Parathyroid adenoma (tissue), 2 donors: ENCODE data around the gene OLFML1.
A peak's percentile ranks its signal among the peaks of the same experiment; 100 is the strongest.
"Not testable (repeated sequence)": the region's sequence is repeated elsewhere in the genome, so short reads cannot be mapped to it uniquely, and the experiment has no call there.

Experiments
- H2AFZ ChIP-seq: fragments of 300-600 bp; sonication (generic); one replicate; pipeline ENCODE4 v1.7.0; 2017; ENCODE audit warnings: antibody characterized with exemption, mild to moderate bottlenecking
- H3K27ac ChIP-seq: fragments of 300-600 bp; sonication (generic); one replicate; pipeline ENCODE4 v1.7.0; 2017
- H3K27me3 ChIP-seq: fragments of 300-600 bp; sonication (generic); one replicate; pipeline ENCODE4 v1.7.0; 2017; ENCODE audit warnings: low read length; ENCODE audit not compliant: control insufficient read depth, insufficient read depth
- H3K36me3 ChIP-seq: fragments of 300-600 bp; sonication (generic); one replicate; pipeline ENCODE4 v1.7.0; 2017; ENCODE audit warnings: low read length; ENCODE audit not compliant: control insufficient read depth, insufficient read depth
- H3K4me1 ChIP-seq: fragments of 300-600 bp; sonication (generic); one replicate; pipeline ENCODE4 v1.7.0; 2017; ENCODE audit warnings: control low read depth
- H3K4me2 ChIP-seq: fragments of 300-600 bp; sonication (generic); one replicate; pipeline ENCODE4 v1.7.0; 2017; ENCODE audit warnings: low read length
- H3K4me3 ChIP-seq: fragments of 300-600 bp; sonication (generic); one replicate; pipeline ENCODE4 v1.7.0; 2017; ENCODE audit warnings: low read depth, low read length
- H3K79me2 ChIP-seq: fragments of 300-600 bp; sonication (generic); one replicate; pipeline ENCODE4 v1.7.0; 2017; ENCODE audit warnings: control low read depth
- H3K9ac ChIP-seq: fragments of 300-600 bp; sonication (generic); one replicate; pipeline ENCODE4 v1.7.0; 2017; ENCODE audit warnings: mild to moderate bottlenecking
- H3K9me3 ChIP-seq: fragments of 300-600 bp; sonication (generic); one replicate; pipeline ENCODE4 v1.7.0; 2017; ENCODE audit warnings: low read length; ENCODE audit not compliant: control insufficient read depth
- TF ChIP-seq, protein P1 (sequence below): fragments of 300-600 bp; sonication (generic); IDR thresholded peaks from one replicate; pipeline ENCODE4 v1.7.0; 2017; ENCODE audit warnings: antibody characterized with exemption, mild to moderate bottlenecking
- donor health status: primary hyperparathyroidism.

OLFML1 gene

DNA sequence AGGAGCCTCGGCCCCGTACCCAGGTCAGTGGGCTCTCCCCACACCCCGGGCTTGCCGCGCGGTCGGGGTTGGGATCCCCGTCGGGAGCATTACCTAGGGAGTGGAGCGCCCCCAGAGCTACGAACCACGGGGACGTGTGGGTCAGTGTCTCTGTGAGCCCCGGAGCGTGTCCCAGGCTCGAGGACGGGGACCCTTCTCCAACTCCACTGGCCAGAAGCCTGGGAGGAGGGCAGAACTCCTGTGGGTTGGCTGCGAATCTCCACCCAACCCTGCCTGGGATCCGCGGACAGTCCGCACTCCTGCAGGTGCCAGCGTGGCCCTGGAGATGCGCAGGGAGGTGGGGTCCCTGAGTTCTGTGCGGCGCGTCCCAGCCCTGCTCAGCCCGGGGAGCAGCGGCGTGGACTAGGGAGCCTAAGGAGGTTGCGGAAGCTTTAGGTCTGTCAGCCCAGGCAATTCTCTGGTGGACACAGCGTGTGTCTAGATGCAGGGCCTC is 28.8 kb downstream of the OLFML1 start:
- no peaks in the 10 kb centered on the region for H3K27me3 ChIP-seq
- peak overlapping the region; percentile 97 for H3K4me2 ChIP-seq
- peak overlapping the region; percentile 68 for H3K4me3 ChIP-seq
- peaks cover 18% of the 10 kb centered on the region for H3K4me1 ChIP-seq
- peak overlapping the region; percentile 98 for H3K27ac ChIP-seq
- TF ChIP-seq, protein P1, sequence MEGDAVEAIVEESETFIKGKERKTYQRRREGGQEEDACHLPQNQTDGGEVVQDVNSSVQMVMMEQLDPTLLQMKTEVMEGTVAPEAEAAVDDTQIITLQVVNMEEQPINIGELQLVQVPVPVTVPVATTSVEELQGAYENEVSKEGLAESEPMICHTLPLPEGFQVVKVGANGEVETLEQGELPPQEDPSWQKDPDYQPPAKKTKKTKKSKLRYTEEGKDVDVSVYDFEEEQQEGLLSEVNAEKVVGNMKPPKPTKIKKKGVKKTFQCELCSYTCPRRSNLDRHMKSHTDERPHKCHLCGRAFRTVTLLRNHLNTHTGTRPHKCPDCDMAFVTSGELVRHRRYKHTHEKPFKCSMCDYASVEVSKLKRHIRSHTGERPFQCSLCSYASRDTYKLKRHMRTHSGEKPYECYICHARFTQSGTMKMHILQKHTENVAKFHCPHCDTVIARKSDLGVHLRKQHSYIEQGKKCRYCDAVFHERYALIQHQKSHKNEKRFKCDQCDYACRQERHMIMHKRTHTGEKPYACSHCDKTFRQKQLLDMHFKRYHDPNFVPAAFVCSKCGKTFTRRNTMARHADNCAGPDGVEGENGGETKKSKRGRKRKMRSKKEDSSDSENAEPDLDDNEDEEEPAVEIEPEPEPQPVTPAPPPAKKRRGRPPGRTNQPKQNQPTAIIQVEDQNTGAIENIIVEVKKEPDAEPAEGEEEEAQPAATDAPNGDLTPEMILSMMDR = no peak
- H3K79me2 ChIP-seq = no peaks in the 10 kb centered on the region
- H3K36me3 ChIP-seq = no peaks in the 10 kb centered on the region
- peak overlapping the region; percentile 46 for H3K9ac ChIP-seq
- no peaks in the 10 kb centered on the region for H3K9me3 ChIP-seq
- peak overlapping the region; percentile 90 for H2AFZ ChIP-seq

DNA sequence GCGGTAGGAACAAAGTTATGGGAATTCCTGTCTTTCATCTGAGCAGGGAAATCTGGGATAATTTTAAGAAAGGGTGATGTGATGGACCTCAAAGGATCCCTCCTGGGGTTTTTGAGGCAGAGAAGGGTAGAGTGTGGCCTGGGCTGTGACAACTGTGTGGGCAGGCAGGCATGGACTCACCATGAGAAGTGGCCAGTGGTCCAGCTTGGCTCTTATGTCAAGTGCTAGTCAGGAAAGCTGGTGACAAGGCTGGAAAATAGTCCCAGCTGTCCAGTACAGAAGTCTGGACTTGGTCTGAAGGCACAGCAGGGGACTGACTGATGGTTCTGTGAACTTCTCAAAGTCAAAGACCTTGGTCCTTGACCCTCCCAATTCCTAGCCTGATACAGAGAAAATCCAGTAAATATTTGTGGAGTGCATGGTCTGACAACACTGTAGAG is 30.2 kb downstream of the OLFML1 start:
- H3K27me3 ChIP-seq = no peaks in the 10 kb centered on the region
- no peak overlapping the region for H3K4me3 ChIP-seq
- no peak overlapping the region for H3K9ac ChIP-seq
- TF ChIP-seq, protein P1 = no peak
- peaks cover 18% of the 10 kb centered on the region for H3K4me1 ChIP-seq
- H3K9me3 ChIP-seq = no peaks in the 10 kb centered on the region
- H3K36me3 ChIP-seq = no peaks in the 10 kb centered on the region
- no peak overlapping the region for H3K27ac ChIP-seq
- H3K4me2 ChIP-seq = no peak overlapping the region
- H2AFZ ChIP-seq = no peak overlapping the region
- no peaks in the 10 kb centered on the region for H3K79me2 ChIP-seq

DNA sequence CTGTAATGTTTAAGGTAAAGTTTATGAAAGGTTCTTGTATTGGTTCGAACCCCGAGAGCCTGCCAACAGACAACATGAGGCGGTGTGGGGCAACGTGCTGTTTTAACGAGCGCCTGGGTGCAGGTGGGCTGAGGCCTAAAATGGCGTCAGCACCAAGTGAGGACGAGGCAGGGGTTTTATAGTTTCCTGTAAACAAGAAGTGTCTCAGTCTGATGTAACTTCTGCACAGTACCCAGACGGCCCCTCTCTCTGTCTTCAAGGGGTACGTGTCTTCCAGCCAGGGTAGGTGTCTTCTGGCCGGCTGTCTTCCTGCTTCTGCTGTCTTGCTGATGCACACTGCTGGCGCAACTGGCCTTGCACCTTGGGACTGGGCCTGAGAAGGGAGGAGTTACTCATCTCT is 31.2 kb downstream of the OLFML1 start:
- peaks cover 19% of the 10 kb centered on the region for H3K4me1 ChIP-seq
- no peaks in the 10 kb centered on the region for H3K79me2 ChIP-seq
- H3K4me2 ChIP-seq = no peak overlapping the region
- TF ChIP-seq, protein P1 = no peak
- no peak overlapping the region for H2AFZ ChIP-seq
- no peak overlapping the region for H3K27ac ChIP-seq
- no peak overlapping the region for H3K9ac ChIP-seq
- H3K4me3 ChIP-seq = no peak overlapping the region
- no peaks in the 10 kb centered on the region for H3K36me3 ChIP-seq
- no peaks in the 10 kb centered on the region for H3K9me3 ChIP-seq
- H3K27me3 ChIP-seq = no peaks in the 10 kb centered on the region

DNA sequence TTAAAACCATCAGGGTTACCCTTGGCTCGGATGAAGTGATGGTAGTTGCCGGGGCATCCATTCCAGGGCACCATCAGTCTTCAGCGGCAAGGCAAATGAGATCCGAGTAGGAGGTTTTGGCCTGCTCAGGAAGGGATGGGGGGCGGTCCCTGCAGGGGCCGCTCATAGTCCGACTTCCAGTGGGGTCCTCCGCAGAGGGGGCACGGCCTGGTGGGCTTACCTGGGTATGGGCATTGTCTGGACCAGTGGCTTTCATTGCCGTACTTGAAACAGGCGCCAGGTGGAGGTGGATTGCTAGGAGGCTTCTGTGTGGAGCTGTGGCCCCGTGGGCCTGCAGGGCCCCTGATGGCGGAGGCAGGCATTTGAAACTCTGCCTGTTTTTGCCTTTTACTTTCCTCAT is 32.4 kb downstream of the OLFML1 start:
- H3K27ac ChIP-seq, H3K9me3 ChIP-seq, H3K27me3 ChIP-seq, H3K36me3 ChIP-seq, H3K79me2 ChIP-seq, H3K9ac ChIP-seq, H3K4me3 ChIP-seq, H3K4me1 ChIP-seq, H2AFZ ChIP-seq, H3K4me2 ChIP-seq: not testable (repeated sequence)

DNA sequence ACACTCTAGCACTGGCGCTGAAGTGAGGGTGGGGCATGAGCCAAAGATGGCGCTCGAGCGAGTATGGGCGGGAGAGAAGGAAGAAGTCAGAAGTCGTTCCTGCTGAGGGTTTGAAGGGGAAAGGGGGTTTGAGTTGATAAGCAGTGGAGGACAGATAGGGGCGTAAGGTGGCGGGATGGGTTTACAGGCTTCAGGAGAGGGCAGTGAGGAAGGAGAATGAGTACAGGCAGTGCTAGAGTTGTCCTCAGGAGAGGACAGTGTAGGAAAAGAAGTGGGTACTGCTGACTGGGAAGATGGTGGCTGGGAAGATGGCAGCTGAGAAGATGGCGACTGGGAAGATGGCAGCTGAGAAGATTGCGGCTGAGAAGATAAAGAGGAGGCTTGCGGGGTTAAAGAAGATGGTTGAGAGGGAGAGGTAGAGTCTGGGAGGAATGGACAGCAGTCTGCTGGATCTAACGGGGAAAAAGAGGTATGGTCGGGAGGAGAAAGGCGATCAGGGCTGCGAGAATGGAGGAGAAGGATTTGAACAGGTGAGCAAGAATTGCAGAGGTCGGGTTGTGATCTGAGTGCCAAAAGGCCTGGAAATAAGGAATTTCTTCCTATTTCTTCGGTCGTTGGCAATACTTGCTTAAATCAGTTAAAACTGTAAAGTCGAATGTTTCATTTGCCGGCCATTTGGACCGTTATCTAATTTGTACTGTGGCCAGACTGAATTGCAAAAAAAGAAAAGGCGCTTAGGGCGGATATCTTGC is 33.7 kb downstream of the OLFML1 start:
- H3K4me1 ChIP-seq = peaks cover 11% of the 10 kb centered on the region

More for the DNA sequence above, 33.7 kb downstream of the OLFML1 start:
- Histone ChIP-seq H3K4me3 (no peak overlapping the region), H3K27me3 (no peaks in the 10 kb centered on the region), H3K9ac (no peak overlapping the region), H3K9me3 (no peaks in the 10 kb centered on the region), H3K27ac (no peak overlapping the region), H3K4me2 (no peak overlapping the region), H3K79me2 (peaks cover 4% of the 10 kb centered on the region), H2AFZ (no peak overlapping the region), H3K36me3 (no peaks in the 10 kb centered on the region)
- TF ChIP-seq, protein P1 = no peak
